Endothelial cell of umbilical vein (primary cell): ENCODE data around the gene COL1A2. TPM values are rescaled to one million over a fixed set of nuclear protein-coding genes. Genes with fewer than 3 reads are reported as not detected.

Experiments
- BruUV-seq: library from RNA; stranded (reverse); fragments of 400-500 nt; replicated peaks from 2 replicates; lab custom pipeline; 2021; lab: Mats Ljungman, UMichigan
- CTCF ChIA-PET: fragments of 300-600, 350-600 bp; sonication (Branson Sonifier 250); formaldehyde crosslinking; loops from one replicate; lab custom pipeline; 2021; ENCODE audit warnings: antibody characterized with exemption, inconsistent platforms; lab: Charles Lee
- POLR2A ChIA-PET: fragments of 300-600, 350-600 bp; sonication (Branson Sonifier 250); formaldehyde crosslinking; loops from one replicate; lab custom pipeline; 2021; ENCODE audit warnings: antibody characterized with exemption, inconsistent platforms; lab: Charles Lee
- DNase-seq: peaks from one replicate; pipeline ENCODE4 v3.0.0-alpha.2; 2011; ENCODE audit warnings: low read depth, low spot score
- FAIRE-seq: peaks from 2 replicates; lab custom pipeline; 2011; peaks lifted over from hg19 to GRCh38; lab: Jason Lieb, UNC
- H2AFZ ChIP-seq: 2 replicates; pipeline ENCODE4 v1.6.0; 2012; ENCODE audit warnings: low read depth, low read length, control low read depth, inconsistent platforms
- H3K27ac ChIP-seq: 2 replicates; pipeline ENCODE4 v1.5.1; 2011; ENCODE audit warnings: low read depth, mild to moderate bottlenecking, control low read depth, low read length, moderate library complexity; ENCODE audit not compliant: insufficient read depth
- H3K27me3 ChIP-seq, 2 experiments: 2 replicates each; pipeline versions ENCODE4 v1.6.0 to v1.6.1; 2011; ENCODE audit warnings: low read length in 2 of 2, mixed read lengths in 1 of 2; ENCODE audit not compliant: control insufficient read depth in 2 of 2, insufficient read depth in 2 of 2
- H3K36me3 ChIP-seq, 2 experiments: 2 replicates in 1 of 2; 3 replicates in 1 of 2; pipeline ENCODE4 v1.5.1; 2011; ENCODE audit warnings: low read length in 2 of 2, mild to moderate bottlenecking in 1 of 2, moderate library complexity in 1 of 2; ENCODE audit not compliant: control insufficient read depth in 2 of 2, insufficient read depth in 2 of 2; ENCODE audit errors: extremely low read depth in 1 of 2
- H3K4me1 ChIP-seq: 3 replicates; pipeline ENCODE4 v1.5.1; 2011; ENCODE audit warnings: mild to moderate bottlenecking, low read length; ENCODE audit not compliant: control insufficient read depth, insufficient read depth; ENCODE audit errors: extremely low read depth
- H3K4me2 ChIP-seq: 2 replicates; pipeline ENCODE4 v1.6.1; 2011; ENCODE audit warnings: low read length, control low read depth, mixed read lengths; ENCODE audit not compliant: insufficient read depth
- H3K4me3 ChIP-seq, 3 experiments: fragments of 200-600 bp in 1 of 3; sonication (generic), shearing (Covaris generic) in 1 of 3; replicated peaks in 1 of 3; 2 replicates each; pipeline ENCODE4 v1.5.1; 2011 to 2016; ENCODE audit warnings: control low read depth in 3 of 3, low read length in 3 of 3, mild to moderate bottlenecking in 2 of 3, inconsistent platforms in 1 of 3, low read depth in 1 of 3, moderate library complexity in 1 of 3; ENCODE audit not compliant: insufficient read depth in 1 of 3
- H3K79me2 ChIP-seq: 2 replicates; pipeline ENCODE4 v1.6.0; 2012; ENCODE audit warnings: low read length, inconsistent platforms; ENCODE audit not compliant: control insufficient read depth, insufficient read depth
- H3K9ac ChIP-seq: replicated peaks from 2 replicates; pipeline ENCODE3; 2011; ENCODE audit warnings: low read length, control low read depth; ENCODE audit not compliant: insufficient read depth; ENCODE audit errors: extremely low read depth
- H3K9me1 ChIP-seq: replicated peaks from 3 replicates; pipeline ENCODE4 v1.6.0; 2011; ENCODE audit warnings: mild to moderate bottlenecking, low read length; ENCODE audit not compliant: control insufficient read depth, insufficient read depth; ENCODE audit errors: extremely low read depth
- H3K9me3 ChIP-seq: replicated peaks from 2 replicates; pipeline ENCODE4 v1.5.1; 2012; ENCODE audit warnings: low read length, inconsistent platforms; ENCODE audit not compliant: control insufficient read depth, insufficient read depth
- H4K20me1 ChIP-seq: replicated peaks from 2 replicates; pipeline ENCODE3; 2011; ENCODE audit warnings: mild to moderate bottlenecking, low read length; ENCODE audit not compliant: control insufficient read depth, insufficient read depth; ENCODE audit errors: extremely low read depth
- CTCF ChIP-seq, 2 donors: IDR thresholded peaks; 1 replicate in 1 of 2; 2 replicates in 1 of 2; pipeline ENCODE4 v1.5.1; 2011; ENCODE audit warnings: low read length in 2 of 2, mild to moderate bottlenecking in 2 of 2, moderate library complexity in 2 of 2, control low read depth in 1 of 2, inconsistent platforms in 1 of 2, low read depth in 1 of 2; ENCODE audit not compliant: insufficient read depth in 1 of 2; ENCODE audit errors: extremely low read depth in 1 of 2
- EZH2 ChIP-seq: IDR thresholded peaks from 2 replicates; pipeline ENCODE4 v1.6.1; 2012; ENCODE audit warnings: borderline replicate concordance, low read depth, mild to moderate bottlenecking, moderate library complexity, low read length, inconsistent platforms; ENCODE audit not compliant: severe bottlenecking
- FOS ChIP-seq: IDR thresholded peaks from 2 replicates; pipeline ENCODE4 v1.6.1; 2011; ENCODE audit warnings: mild to moderate bottlenecking, low read length, moderate library complexity, borderline replicate concordance; ENCODE audit not compliant: insufficient read depth
- GATA2 ChIP-seq: IDR thresholded peaks from 2 replicates; pipeline ENCODE4 v1.7.0; 2011; ENCODE audit warnings: low read depth, mild to moderate bottlenecking, moderate library complexity, mixed read lengths, low read length; ENCODE audit not compliant: insufficient read length, insufficient read depth
- JUN ChIP-seq: IDR thresholded peaks from 2 replicates; pipeline ENCODE4 v1.6.1; 2011; ENCODE audit warnings: borderline replicate concordance, low read depth; ENCODE audit not compliant: insufficient read length, insufficient read depth
- MAX ChIP-seq: IDR thresholded peaks from 2 replicates; pipeline ENCODE4 v1.6.1; 2011; ENCODE audit not compliant: insufficient read depth, insufficient read length
- MYC ChIP-seq: IDR thresholded peaks from one replicate; pipeline ENCODE4 v1.6.1; 2011; ENCODE audit warnings: mild to moderate bottlenecking, low read depth, low read length
- POLR2A ChIP-seq: IDR thresholded peaks from 2 replicates; pipeline ENCODE4 v1.6.1; 2012; ENCODE audit warnings: low read depth, mild to moderate bottlenecking, control low read depth, low read length
- POLR2AphosphoS5 ChIP-seq: IDR thresholded peaks from 2 replicates; pipeline ENCODE4 v1.6.1; 2012; ENCODE audit warnings: low read depth, mild to moderate bottlenecking, control low read depth, low read length, moderate library complexity; ENCODE audit not compliant: insufficient read depth
- dilution Hi-C: fragments of 300-500 bp; cut with MboI; formaldehyde crosslinking; loops from one replicate; pipeline ENCODE4 v1.15.0; 2019; ENCODE audit warnings: low sequenced_read_pairs; ENCODE audit not compliant: extremely low pct_ligation_motif_present
- intact Hi-C: fragments of 100-400 bp; cut with micrococcal nuclease; formaldehyde crosslinking; loops from one replicate; pipeline ENCODE4 v1.10.0; 2022
- polyA plus RNA-seq, 4 experiments: library from polyadenylated mRNA; depleted of rRNA in 3 of 4; stranded (reverse) in 3 of 4; unstranded in 1 of 4; fragments of >200 nt; gene quantifications; 2 replicates each; pipeline versions ENCODE4 v1.2.1 to v1.2.3, GENCODE V29; 2011 to 2012; ENCODE audit warnings: missing spikeins in 1 of 4
- total RNA-seq: library from RNA; stranded (reverse); gene quantifications from 2 replicates; pipeline ENCODE4 v1.2.3, GENCODE V29; 2021

The COL1A2 gene
- total and polyA plus RNA-seq, 2 donors (not counting 3 experiments of a cell fraction or from before 2014, with no cell fraction given): 28.9 to 40.8 TPM

- ChIA-PET POLR2A (no interaction called here), CTCF (interaction anchor here (1.3 kb wide), 1 partner anchor 8 kb away, joined by 4 read pairs; no protein-coding TSS in a partner anchor)
- Histone ChIP-seq H3K4me3 (no peak overlapping the region), H3K4me1 (no peaks in the 10 kb centered on the region), H3K9ac (no peak overlapping the region), H3K27me3 (peaks cover 0 to 6% of the 10 kb centered on the region in 2 experiments), H3K79me2 (no peaks in the 10 kb centered on the region), H3K9me3 (no peaks in the 10 kb centered on the region), H3K36me3 (no peaks in the 10 kb centered on the region), H4K20me1 (no peaks in the 10 kb centered on the region), H3K27ac (no peak overlapping the region), H2AFZ (no peak overlapping the region), H3K4me2 (no peak overlapping the region), H3K9me1 (no peaks in the 10 kb centered on the region)
- dilution Hi-C loops (no loop called here), intact Hi-C loops (no loop called here)
- no TSS peak for BruUV-seq
- no peak for DNase-seq
- TF ChIP-seq MAX (no peak), EZH2 (no peak), MYC (no peak), POLR2A (no peak), GATA2 (no peak), CTCF (IDR thresholded peaks at IDR 0.05; ENCODE audit: extremely low read depth in 1 of 2, insufficient read depth in 1 of 2, low read depth in 1 of 2, low read length in 2 of 2) (no peak), FOS (no peak), POLR2AphosphoS5 (no peak), JUN (no peak)
- FAIRE-seq: no peak
Measured at GRCh38 chr7:94476251-94476840, 81.7 kb downstream of the COL1A2 start.
